GM19455 (cell line): Measurements from ENCODE around the gene SLC16A3.
"Not testable (repeated sequence)": the region's sequence is repeated elsewhere in the genome, so short reads cannot be mapped to it uniquely, and the experiment has no call there.

Source experiments
- ATAC-seq: cut with Tn5 transposase; IDR thresholded peaks from one replicate; pipeline ENCODE4 v1.9.1; 2021; ENCODE audit not compliant: unreplicated experiment

Gene SLC16A3

DNA sequence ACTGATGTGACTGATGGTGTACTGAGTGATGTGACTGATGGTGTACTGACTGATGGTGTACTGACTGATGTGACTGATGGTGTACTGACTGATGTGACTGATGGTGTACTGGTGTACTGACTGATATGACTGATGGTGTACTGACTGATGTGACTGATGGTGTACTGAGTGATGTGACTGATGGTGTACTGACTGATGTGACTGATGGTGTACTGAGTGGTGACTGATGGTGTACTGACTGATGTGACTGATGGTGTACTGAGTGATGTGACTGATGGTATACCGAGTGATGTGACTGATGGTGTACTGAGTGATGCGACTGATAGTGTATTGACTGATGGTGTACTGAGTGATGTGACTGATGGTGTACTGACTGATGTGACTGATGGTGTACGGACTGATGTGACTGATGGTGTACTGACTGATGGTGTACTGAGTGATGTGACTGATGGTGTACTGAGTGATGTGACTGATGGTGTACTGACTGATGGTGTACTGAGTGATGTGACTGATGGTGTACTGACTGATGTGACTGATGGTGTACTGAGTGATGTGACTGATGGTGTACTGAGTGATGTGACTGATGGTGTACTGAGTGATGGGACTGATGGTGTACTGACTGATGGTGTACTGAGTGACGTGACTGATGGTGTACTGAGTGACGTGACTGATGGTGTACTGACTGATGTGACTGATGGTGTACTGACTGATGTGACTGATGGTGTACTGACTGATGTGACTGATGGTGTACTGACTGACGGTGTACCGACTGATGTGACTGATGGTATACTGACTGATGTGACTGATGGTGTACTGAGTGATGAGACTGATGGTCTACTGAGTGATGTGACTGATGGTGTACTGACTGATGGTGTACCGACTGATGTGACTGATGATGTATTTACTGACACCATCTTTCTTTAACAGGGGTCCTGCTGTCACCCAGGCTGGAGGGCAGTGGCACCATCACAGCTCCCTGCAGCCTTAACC is 31.4 kb downstream of the SLC16A3 start:
- ATAC-seq = not testable (repeated sequence)

- ATAC-seq = no peak
Measured at GRCh38 chr17:82262344-82262743, 33.5 kb downstream of the SLC16A3 start.

DNA sequence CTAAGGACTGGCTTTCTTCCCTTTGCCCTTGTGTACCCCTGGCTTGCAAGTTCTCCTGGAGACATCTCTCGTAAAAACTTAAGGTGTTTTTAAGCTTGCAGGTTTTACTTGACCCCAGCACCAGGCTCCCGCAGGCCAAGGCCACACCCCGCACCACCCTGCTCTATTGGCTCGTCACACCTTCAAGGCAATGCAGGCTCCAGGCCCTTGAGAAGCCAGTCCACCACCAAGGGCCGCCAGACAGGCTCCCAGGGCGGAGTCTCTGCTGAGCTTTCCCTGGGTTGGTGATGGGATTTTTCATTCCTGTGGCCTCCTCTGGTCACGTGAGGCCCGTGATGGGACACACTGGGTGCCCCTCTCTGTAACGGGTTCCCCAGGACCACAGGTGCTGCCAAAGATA is 34.8 kb downstream of the SLC16A3 start:
- ATAC-seq = no peak

GRCh38 chr17:82266142-82266541 is 37.3 kb downstream of the SLC16A3 start:
- no peak for ATAC-seq

- no peak for ATAC-seq
Measured at GRCh38 chr17:82267575-82268379, 38.9 kb downstream of the SLC16A3 start.

DNA sequence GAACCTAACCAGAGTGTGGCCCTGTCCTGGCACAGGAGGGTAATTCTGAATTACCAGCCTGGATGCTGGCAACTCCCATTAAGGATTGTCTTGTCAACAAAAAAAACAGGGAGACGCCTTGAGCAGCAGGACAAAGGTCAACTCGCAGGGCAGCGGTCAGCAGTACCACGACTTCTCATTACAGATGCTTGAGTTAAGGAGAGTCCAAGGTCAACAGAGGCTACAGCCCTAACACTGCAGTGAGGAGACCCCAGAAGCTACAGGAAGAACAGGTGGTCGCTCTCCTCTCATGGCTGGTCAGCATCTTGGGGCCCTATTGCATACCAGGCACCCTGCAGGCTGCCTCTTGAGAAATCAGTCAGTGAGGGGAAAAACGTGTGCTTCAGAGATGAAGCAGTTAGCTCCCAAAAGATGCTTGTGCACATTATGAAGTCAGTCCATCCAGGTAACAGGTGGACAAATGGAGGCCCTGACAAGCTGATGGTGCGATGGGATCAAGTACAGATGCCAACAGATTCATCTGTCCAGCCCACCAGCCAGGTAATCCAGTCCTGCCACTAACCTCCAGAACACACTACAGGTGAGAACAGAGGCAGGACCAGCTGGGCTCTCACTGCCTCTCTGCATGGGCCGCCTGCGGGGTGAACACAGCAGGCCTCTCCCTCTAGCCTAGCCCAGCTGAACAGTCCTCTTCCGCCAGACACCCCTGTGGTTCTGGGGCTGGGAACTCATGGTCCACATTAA is 40.5 kb downstream of the SLC16A3 start:
- no peak for ATAC-seq

GRCh38 chr17:82269882-82270500 is 41.1 kb downstream of the SLC16A3 start:
- ATAC-seq = no peak

DNA sequence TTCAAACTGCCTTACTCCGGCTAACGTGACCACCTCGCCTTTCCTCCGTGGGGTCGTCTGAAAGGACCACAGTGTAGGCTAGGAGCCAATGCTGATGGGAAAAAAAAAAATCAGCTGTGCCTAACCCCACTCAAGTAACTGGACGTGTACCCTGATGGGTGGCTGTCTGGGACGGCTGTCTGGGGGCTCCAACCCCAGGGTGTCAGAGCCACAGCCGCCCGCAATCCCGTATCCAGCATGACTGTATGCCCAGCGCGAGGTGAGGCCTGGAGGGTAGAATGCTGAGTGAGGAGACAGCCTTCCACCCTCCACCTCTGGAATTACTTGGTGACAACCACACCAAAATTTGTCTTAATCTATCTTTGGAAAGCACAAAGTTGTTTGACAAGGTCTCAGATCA is 41.8 kb downstream of the SLC16A3 start:
- ATAC-seq = no peak

DNA sequence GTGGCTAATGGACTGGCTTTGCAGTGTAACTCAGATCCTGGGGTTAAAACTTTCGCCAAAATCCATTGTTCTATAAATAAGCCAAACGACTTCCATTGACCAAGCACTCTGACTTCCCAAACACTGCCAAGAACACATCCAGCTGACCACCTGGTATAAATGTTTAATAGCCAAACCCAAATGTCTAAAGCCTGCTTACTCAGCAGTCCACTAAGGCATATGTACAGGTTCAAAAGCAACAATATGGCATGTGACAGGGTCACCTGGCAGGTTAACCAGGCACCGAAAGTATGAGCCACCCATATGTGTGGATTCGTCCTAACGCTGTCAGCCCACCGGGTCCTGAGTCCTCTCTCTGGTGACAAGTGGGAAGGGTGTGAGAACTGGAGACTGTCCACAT is 42.6 kb downstream of the SLC16A3 start:
- no peak for ATAC-seq

DNA sequence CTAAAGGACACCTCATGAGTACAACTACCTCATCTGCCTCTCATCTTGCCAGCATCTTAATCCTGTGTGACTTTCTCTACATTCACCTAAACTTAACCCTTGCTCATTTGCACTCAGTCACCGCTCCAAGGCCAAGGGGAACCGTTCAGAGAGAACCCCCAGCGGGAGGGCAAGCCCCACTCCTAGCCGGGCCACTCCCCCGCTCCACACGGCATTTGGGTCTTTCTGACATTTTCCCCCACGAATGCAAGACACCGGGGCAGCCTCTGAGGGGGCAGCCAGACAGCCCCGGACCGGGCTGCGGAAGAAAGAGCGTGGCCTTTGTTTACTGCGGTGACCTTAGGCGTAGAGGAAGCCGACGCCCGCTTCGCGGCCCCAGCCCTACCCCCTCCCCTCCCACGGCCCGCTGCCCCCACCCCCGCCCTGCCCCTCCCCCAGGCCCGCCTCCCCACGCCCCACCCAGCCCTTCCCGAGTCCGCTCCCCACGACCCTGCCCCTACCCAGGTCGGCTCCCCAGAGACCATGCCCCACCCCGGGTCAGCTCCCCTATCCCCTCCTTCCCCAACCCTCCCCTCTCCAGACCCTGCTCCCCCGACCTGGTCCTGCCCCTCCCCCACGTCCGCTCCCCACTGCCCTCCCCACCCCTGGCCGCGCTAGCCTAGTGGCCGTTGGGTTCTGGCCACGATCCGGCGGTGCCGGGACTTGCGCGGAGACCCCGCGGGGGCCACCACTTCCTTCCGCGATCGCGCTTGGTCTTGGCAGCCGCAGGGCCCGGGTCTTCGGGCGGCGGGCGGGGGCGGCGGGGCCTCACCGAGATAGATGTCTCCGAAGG is 43.9 kb downstream of the SLC16A3 start:
- ATAC-seq = no peak

DNA sequence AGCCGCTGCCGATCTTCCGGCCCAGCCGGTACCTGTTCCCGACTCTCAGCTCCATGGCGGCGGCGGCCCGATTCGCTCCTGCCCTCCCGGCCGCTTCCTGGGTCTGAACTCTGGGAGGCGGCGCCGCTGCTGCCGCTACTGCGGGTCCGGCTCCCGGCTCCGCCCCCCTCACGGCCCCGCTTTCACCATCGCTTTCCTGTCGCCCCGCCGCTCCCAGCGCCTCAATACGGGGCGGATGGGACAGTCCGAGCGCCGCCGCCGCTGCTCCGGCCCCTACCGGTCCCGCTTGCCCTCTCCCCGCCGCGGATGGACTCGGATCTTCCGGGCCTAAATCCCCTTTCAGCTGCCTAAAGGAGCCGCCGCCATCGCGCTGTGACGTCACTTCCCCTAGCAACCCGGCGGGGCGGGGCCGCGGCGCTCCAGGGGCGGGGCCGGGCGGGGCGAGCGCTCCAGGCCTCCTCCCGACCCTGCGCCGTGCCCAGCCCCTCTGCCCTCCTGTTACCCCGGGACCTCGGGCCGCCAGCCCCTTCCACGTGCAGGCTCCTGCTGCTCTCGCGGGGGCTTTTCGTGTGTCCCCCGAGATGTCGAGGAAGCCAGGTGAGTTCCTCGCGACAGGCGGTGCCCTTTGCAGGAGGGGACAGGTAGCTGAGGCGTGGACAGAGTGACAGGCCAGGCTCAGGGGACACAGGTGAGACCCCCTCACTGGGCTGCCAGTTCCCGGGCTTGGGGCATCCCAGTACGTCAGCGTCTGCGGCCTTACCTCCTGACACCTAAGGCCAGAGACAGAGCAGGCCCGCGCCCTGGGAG is 44.7 kb downstream of the SLC16A3 start, which contains the start of gene CSNK1D:
TSS of gene CSNK1D (minus strand) at position 374 of the 807 bp plus-strand sequence. CDS start at position 55, 319 bp downstream.
- ATAC-seq = peak; percentile 67

GRCh38 chr17:82274134-82275020 is 45.5 kb downstream of the SLC16A3 start:
- ATAC-seq = no peak

DNA sequence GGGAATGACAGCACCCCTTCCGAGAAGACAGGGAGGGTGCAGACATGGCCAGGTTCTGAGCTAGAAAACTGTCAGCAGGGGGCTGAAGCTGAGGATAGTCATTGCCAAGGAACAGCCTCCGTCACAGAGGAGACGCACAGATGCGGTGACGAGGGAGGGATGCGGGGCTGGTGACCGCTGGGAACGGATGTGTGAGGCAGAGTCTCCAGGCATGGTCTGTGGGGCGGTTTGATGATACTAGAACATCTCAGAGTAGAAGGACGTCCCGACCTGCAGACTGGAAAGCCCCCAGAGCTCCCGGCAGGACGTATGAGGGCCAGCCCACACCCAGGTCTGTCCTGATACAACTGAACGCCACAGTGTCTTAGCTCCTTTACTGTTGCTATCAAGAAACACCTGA is 46.5 kb downstream of the SLC16A3 start:
- ATAC-seq = no peak

GRCh38 chr17:82276938-82277337 is 48.1 kb downstream of the SLC16A3 start:
- no peak for ATAC-seq

GRCh38 chr17:82277851-82278250 is 49.0 kb downstream of the SLC16A3 start:
- ATAC-seq = no peak

- no peak for ATAC-seq
Measured at GRCh38 chr17:82278308-82278707, 49.5 kb downstream of the SLC16A3 start.

DNA sequence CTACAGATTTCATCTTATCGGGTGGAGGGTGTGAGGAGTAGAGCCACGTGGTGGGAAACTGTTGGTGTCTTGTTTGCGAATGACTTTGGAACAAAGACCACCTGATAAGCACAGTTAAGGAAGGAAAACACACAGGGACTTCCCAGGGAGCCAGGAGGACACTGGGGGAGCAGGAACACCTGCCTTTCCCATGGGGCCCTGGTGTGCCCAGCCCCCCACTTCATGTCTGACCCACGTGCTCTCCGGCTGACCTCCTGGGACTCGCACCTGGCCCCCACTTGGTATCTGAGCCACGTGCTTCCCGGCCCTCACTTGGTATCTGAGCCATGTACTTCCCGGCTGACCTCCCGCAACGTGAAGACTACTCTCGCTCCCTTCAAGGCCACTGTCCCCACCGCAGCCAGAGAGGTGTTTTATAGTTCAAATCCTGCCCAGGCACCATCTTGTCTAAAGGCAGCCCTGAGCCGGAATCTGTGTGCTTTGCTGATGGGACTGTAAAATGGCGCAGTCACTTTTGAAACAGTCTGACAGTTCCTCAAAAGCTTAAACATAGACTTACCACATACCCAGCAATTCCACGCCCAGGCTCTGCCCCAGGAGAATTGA is 50.0 kb downstream of the SLC16A3 start:
- no peak for ATAC-seq
